ENCODE data around the gene STIM1.

Gene STIM1

GRCh38 chr11:3826721-3827120, 28.7 kb upstream of the STIM1 start:
- no peak overlapping the region for H3K9ac ChIP-seq (ENCODE audit: low read length)
- H3F3A ChIP-seq (ENCODE audit: insufficient read depth, low read length), result no peaks in the 10 kb centered on the region
- no peak overlapping the region for H3K27ac ChIP-seq (ENCODE audit: low read depth, low read length, poor library complexity, severe bottlenecking)
- TF ChIP-seq CTCF (IDR thresholded peaks at IDR 0.05; ENCODE audit: low read length), result no peak
- no peak for TF ChIP-seq EZH2 (IDR thresholded peaks at IDR 0.05; ENCODE audit: borderline replicate concordance, low read length)
- no peaks in the 10 kb centered on the region for H3K9me2 ChIP-seq (ENCODE audit: low read depth, low read length)
- no peaks in the 10 kb centered on the region for H3K9me3 ChIP-seq (ENCODE audit: low read length)
- no peak overlapping the region for H2AFZ ChIP-seq (ENCODE audit: low read length)
- H3K27me3 ChIP-seq (ENCODE audit: insufficient read depth, low read length), result no peaks in the 10 kb centered on the region
- H3K4me1 ChIP-seq (ENCODE audit: insufficient read depth, low read length, severe bottlenecking), result no peaks in the 10 kb centered on the region
- no peak overlapping the region for H3K4me3 ChIP-seq (ENCODE audit: low read depth, low read length, poor library complexity, severe bottlenecking)
- peaks cover 50% of the 10 kb centered on the region for H3K36me3 ChIP-seq (ENCODE audit: insufficient read depth, low read length)
- H3K4me2 ChIP-seq (ENCODE audit: low read length), result no peak overlapping the region
- no peaks in the 10 kb centered on the region for H4K20me1 ChIP-seq (ENCODE audit: insufficient read depth, low read length)
- 0 out of 2 replicates have a peak, but pooled peaks cover 4% of the 10 kb centered on the region for H3K79me2 ChIP-seq (ENCODE audit: insufficient read depth, low read length)

DNA sequence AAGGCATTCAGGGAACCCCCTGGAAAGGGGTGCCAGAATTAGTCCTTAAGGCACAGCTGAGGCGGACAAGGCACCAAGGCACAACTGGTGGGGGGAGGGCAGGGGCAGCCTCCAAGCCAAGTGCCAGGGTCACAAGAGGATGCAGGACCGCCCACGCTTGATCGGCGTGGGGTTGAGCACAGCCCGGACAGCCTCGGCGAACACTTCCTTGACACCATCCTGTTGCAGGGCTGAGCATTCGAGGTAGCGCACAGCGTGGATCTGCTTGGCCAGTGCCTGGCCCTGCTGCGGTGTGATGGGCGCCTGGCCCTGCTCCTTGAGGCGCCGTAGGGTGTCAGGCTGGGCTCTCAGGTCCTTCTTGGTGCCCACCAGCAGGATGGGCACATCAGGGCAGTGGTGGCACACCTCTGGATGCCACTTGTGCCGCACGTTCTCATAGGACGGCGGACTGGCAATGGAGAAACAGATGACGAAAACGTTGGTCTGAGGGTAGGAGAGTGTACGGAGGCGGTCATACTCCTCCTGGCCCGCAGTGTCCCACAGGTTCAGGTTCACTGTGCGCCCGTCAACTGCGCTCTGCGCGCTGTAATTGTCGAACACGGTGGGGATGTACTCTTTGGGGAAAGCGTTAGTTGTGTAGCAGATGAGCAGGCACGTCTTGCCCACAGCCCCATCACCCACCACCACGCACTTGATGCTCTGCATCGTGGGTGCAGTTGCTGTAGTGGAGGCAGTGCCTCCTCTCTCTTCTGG, 27.9 kb upstream of the STIM1 start:
- Histone ChIP-seq H3K9me3 (ENCODE audit: low read length) (no peaks in the 10 kb centered on the region), H3K27ac (ENCODE audit: low read depth, low read length, poor library complexity, severe bottlenecking) (no peak overlapping the region), H3K27me3 (ENCODE audit: insufficient read depth, low read length) (no peaks in the 10 kb centered on the region), H3K9ac (ENCODE audit: low read length) (no peak overlapping the region), H3K4me2 (ENCODE audit: low read length) (no peak overlapping the region), H3K36me3 (ENCODE audit: insufficient read depth, low read length) (peaks cover 55% of the 10 kb centered on the region), H3K4me1 (ENCODE audit: insufficient read depth, low read length, severe bottlenecking) (no peaks in the 10 kb centered on the region), H3F3A (ENCODE audit: insufficient read depth, low read length) (no peaks in the 10 kb centered on the region), H3K79me2 (ENCODE audit: insufficient read depth, low read length) (0 out of 2 replicates have a peak, but pooled peaks cover 4% of the 10 kb centered on the region), H3K4me3 (ENCODE audit: low read depth, low read length, poor library complexity, severe bottlenecking) (no peak overlapping the region), H3K9me2 (ENCODE audit: low read depth, low read length) (no peaks in the 10 kb centered on the region), H4K20me1 (ENCODE audit: insufficient read depth, low read length) (no peaks in the 10 kb centered on the region), H2AFZ (ENCODE audit: low read length) (no peak overlapping the region)
- TF ChIP-seq CTCF (IDR thresholded peaks at IDR 0.05; ENCODE audit: low read length) (no peak), EZH2 (IDR thresholded peaks at IDR 0.05; ENCODE audit: borderline replicate concordance, low read length) (no peak)

- TF ChIP-seq EZH2 (IDR thresholded peaks at IDR 0.05; ENCODE audit: borderline replicate concordance, low read length), result no peak
- TF ChIP-seq CTCF (IDR thresholded peaks at IDR 0.05; ENCODE audit: low read length), result no peak
- Histone ChIP-seq H3K27ac (ENCODE audit: low read depth, low read length, poor library complexity, severe bottlenecking) (no peak overlapping the region), H2AFZ (ENCODE audit: low read length) (no peak overlapping the region), H3K79me2 (ENCODE audit: insufficient read depth, low read length) (peaks cover 9% of the 10 kb centered on the region; the same call in 1 of the 2 replicates), H3K4me2 (ENCODE audit: low read length) (no peak overlapping the region), H3K9ac (ENCODE audit: low read length) (no peak overlapping the region), H3K27me3 (ENCODE audit: insufficient read depth, low read length) (no peaks in the 10 kb centered on the region), H3K9me2 (ENCODE audit: low read depth, low read length) (no peaks in the 10 kb centered on the region), H3K36me3 (ENCODE audit: insufficient read depth, low read length) (peaks cover 70% of the 10 kb centered on the region), H3K9me3 (ENCODE audit: low read length) (no peaks in the 10 kb centered on the region), H3F3A (ENCODE audit: insufficient read depth, low read length) (no peaks in the 10 kb centered on the region), H3K4me3 (ENCODE audit: low read depth, low read length, poor library complexity, severe bottlenecking) (no peak overlapping the region), H4K20me1 (ENCODE audit: insufficient read depth, low read length) (no peaks in the 10 kb centered on the region), H3K4me1 (ENCODE audit: insufficient read depth, low read length, severe bottlenecking) (peaks cover 8% of the 10 kb centered on the region)
Measured at GRCh38 chr11:3830088-3830487, 25.4 kb upstream of the STIM1 start.

Measured in OCI-LY1 (cell line).